HCT116 (cell line): ENCODE measurements around the gene ENOX1. TPM values are rescaled to one million over a fixed set of nuclear protein-coding genes. Genes with fewer than 3 reads are reported as not detected.

ENCODE experiments used
- ATAC-seq: fragments of 200-7000 bp; cut with Tn5 transposase; 2 replicates; pipeline ENCODE4 v1.9.1; 2020; ENCODE audit warnings: mild to moderate bottlenecking, moderate library complexity
- BruUV-seq: library from RNA; stranded (reverse); fragments of 400-500 nt; replicated peaks from 2 replicates; lab custom pipeline; 2021; lab: Mats Ljungman, UMichigan
- CTCF ChIA-PET: fragments of 300-600 bp; sonication (Branson Sonifier 250); formaldehyde crosslinking; loops from one replicate; lab custom pipeline; 2021; ENCODE audit warnings: antibody characterized with exemption; lab: Charles Lee
- POLR2A ChIA-PET: fragments of 300-600, 350-600 bp; sonication (Branson Sonifier 250); formaldehyde crosslinking; loops from one replicate; lab custom pipeline; 2021; ENCODE audit warnings: antibody characterized with exemption; lab: Charles Lee
- RAD21 ChIA-PET, 2 experiments: fragments of 300-600 bp; sonication (Branson Sonifier 250); formaldehyde crosslinking; loops; one replicate each; lab custom pipeline; 2023; ENCODE audit warnings: low total read pairs in 2 of 2; ENCODE audit not compliant: uncharacterized antibody in 2 of 2, unreplicated experiment in 2 of 2, low non-redundant PET in 1 of 2; lab: Charles Lee
- DNase-seq: peaks from one replicate; pipeline ENCODE4 v3.0.0-alpha.2; 2010; ENCODE audit warnings: low read depth, low spot score
- H2AFZ ChIP-seq: fragments of 200-600 bp; shearing (Covaris generic), sonication (generic); 2 replicates; pipeline ENCODE4 v1.6.1; 2017; ENCODE audit warnings: low read depth, mixed run types, mixed read lengths, antibody characterized with exemption, low read length; ENCODE audit not compliant: poor library complexity, severe bottlenecking
- H3K27ac ChIP-seq: 2 replicates; pipeline ENCODE4 v1.5.1; 2012; ENCODE audit warnings: low read depth, low read length
- H3K27me3 ChIP-seq: fragments of 200-600 bp; sonication (generic); 2 replicates; pipeline ENCODE4 v1.6.1; 2016; ENCODE audit warnings: mixed run types, low read length, mixed read lengths; ENCODE audit not compliant: insufficient read depth
- H3K36me3 ChIP-seq, 2 experiments: fragments of 200-500 bp in 1 of 2; fragments of 200-600 bp in 1 of 2; sonication (Bioruptor generic) in 1 of 2; sonication (generic) in 1 of 2; 2 replicates each; pipeline versions ENCODE4 v1.5.1 to v1.6.1; 2014 to 2016; ENCODE audit warnings: low read length in 2 of 2, inconsistent platforms in 1 of 2, mixed read lengths in 1 of 2, mixed run types in 1 of 2; ENCODE audit not compliant: insufficient read depth in 2 of 2, control insufficient read depth in 1 of 2
- H3K4me1 ChIP-seq, 2 experiments: fragments of 200-600 bp in 1 of 2; sonication (generic) in 1 of 2; 2 replicates each; pipeline versions ENCODE4 v1.5.1 to v1.6.1; 2012 to 2017; ENCODE audit warnings: low read length in 2 of 2, inconsistent platforms in 1 of 2, mild to moderate bottlenecking in 1 of 2, mixed read lengths in 1 of 2, mixed run types in 1 of 2, moderate library complexity in 1 of 2; ENCODE audit not compliant: insufficient read depth in 2 of 2, control insufficient read depth in 1 of 2
- H3K4me2 ChIP-seq: fragments of 200-600 bp; sonication (generic); 2 replicates; pipeline ENCODE4 v1.6.1; 2017; ENCODE audit warnings: mixed run types, low read length, mixed read lengths
- H3K4me3 ChIP-seq, 2 experiments: fragments of 200-600 bp in 1 of 2; sonication (generic) in 1 of 2; replicated peaks in 1 of 2; 2 replicates each; pipeline ENCODE4 v1.5.1; 2011 to 2016; ENCODE audit warnings: low read length in 2 of 2, control low read depth in 1 of 2, low read depth in 1 of 2, mild to moderate bottlenecking in 1 of 2, mixed read lengths in 1 of 2, mixed run types in 1 of 2
- H3K79me2 ChIP-seq: fragments of 200-600 bp; sonication (generic); 2 replicates; pipeline ENCODE4 v1.6.1; 2017; ENCODE audit warnings: mild to moderate bottlenecking, mixed run types, low read length, moderate library complexity, mixed read lengths; ENCODE audit not compliant: insufficient read depth
- H3K9ac ChIP-seq: fragments of 200-600 bp; sonication (generic); 2 replicates; pipeline ENCODE4 v1.6.1; 2016; ENCODE audit warnings: low read length, mixed read lengths
- H3K9me2 ChIP-seq: fragments of 200-600 bp; sonication (generic), shearing (Covaris generic); 2 replicates; pipeline ENCODE4 v1.6.1; 2017; ENCODE audit warnings: mixed run types, mild to moderate bottlenecking, moderate library complexity; ENCODE audit not compliant: insufficient read depth
- H3K9me3 ChIP-seq, 2 experiments: fragments of 200-500 bp in 1 of 2; fragments of 200-600 bp in 1 of 2; sonication (Bioruptor generic) in 1 of 2; sonication (generic) in 1 of 2; 2 replicates each; pipeline ENCODE4 v1.6.1; 2014 to 2017; ENCODE audit warnings: low read length in 2 of 2, mixed read lengths in 2 of 2, inconsistent platforms in 1 of 2, low read depth in 1 of 2, mild to moderate bottlenecking in 1 of 2, mixed run types in 1 of 2, moderate library complexity in 1 of 2; ENCODE audit not compliant: control insufficient read depth in 1 of 2, insufficient read depth in 1 of 2
- H4K20me1 ChIP-seq: fragments of 200-600 bp; sonication (generic), shearing (Covaris generic); 2 replicates; pipeline ENCODE4 v1.6.1; 2017; ENCODE audit warnings: mixed run types, mild to moderate bottlenecking, moderate library complexity; ENCODE audit not compliant: insufficient read depth
- ATF3 ChIP-seq: IDR thresholded peaks from 2 replicates; pipeline ENCODE4 v1.6.1; 2012
- CBX3 ChIP-seq: IDR thresholded peaks from 2 replicates; pipeline ENCODE4 v1.6.1; 2012; ENCODE audit warnings: low read depth
- CTCF ChIP-seq, 3 experiments: fragments of 200-600 bp in 1 of 3; sonication (generic) in 1 of 3; IDR thresholded peaks in 2 of 3; conservative IDR thresholded peaks in 1 of 3; 2 replicates each; pipeline ENCODE4 v1.5.1; 2012 to 2017; ENCODE audit warnings: low read depth in 2 of 3, low read length in 2 of 3, antibody characterized with exemption in 1 of 3, borderline replicate concordance in 1 of 3, control low read depth in 1 of 3, mild to moderate bottlenecking in 1 of 3, mixed read lengths in 1 of 3, mixed run types in 1 of 3, moderate library complexity in 1 of 3; ENCODE audit not compliant: insufficient read depth in 1 of 3
- EGR1 ChIP-seq: IDR thresholded peaks from 2 replicates; pipeline ENCODE4 v1.6.1; 2012; ENCODE audit warnings: low read depth
- ELF1 ChIP-seq: IDR thresholded peaks from 2 replicates; pipeline ENCODE4 v1.6.1; 2012; ENCODE audit warnings: low read depth, borderline replicate concordance
- EZH2phosphoT487 ChIP-seq: fragments of 200-600 bp; IDR thresholded peaks from 2 replicates; pipeline ENCODE4 v1.6.1; 2018; ENCODE audit warnings: antibody characterized with exemption, borderline replicate concordance
- FOSL1 ChIP-seq: IDR thresholded peaks from 2 replicates; pipeline ENCODE4 v1.6.1; 2012; ENCODE audit warnings: low read depth
- MAX ChIP-seq: IDR thresholded peaks from 2 replicates; pipeline ENCODE4 v1.6.1; 2012
- POLR2A ChIP-seq: IDR thresholded peaks from 2 replicates; pipeline ENCODE4 v1.7.0; 2011; ENCODE audit warnings: borderline replicate concordance; ENCODE audit not compliant: insufficient read depth, insufficient read length; ENCODE audit errors: extremely low read depth
- POLR2AphosphoS5 ChIP-seq: IDR thresholded peaks from 2 replicates; pipeline ENCODE4 v1.6.1; 2011; ENCODE audit warnings: mild to moderate bottlenecking, low read depth, low read length, moderate library complexity
- RAD21 ChIP-seq: IDR thresholded peaks from 2 replicates; pipeline ENCODE4 v1.6.1; 2012; ENCODE audit warnings: low read depth, mild to moderate bottlenecking
- REST ChIP-seq: IDR thresholded peaks from 2 replicates; pipeline ENCODE4 v1.6.1; 2012; ENCODE audit warnings: low read depth
- TCF7L2 ChIP-seq: IDR thresholded peaks from 2 replicates; pipeline ENCODE4 v1.7.0; 2011; ENCODE audit warnings: borderline replicate concordance, inconsistent platforms; ENCODE audit not compliant: insufficient read depth, insufficient read length; ENCODE audit errors: extremely low read depth
- ZBTB33 ChIP-seq: IDR thresholded peaks from 2 replicates; pipeline ENCODE4 v1.6.1; 2011; ENCODE audit warnings: mild to moderate bottlenecking, low read length, moderate library complexity; ENCODE audit not compliant: insufficient replicate concordance; ENCODE audit errors: extremely low read depth
- ZNF274 ChIP-seq: fragments of 200-500 bp; sonication (Bioruptor generic); IDR thresholded peaks from 2 replicates; pipeline ENCODE4 v1.6.1; 2014; ENCODE audit warnings: mild to moderate bottlenecking, low read depth, low read length, inconsistent platforms
- intact Hi-C: fragments of 100-400 bp; cut with micrococcal nuclease; formaldehyde crosslinking; loops from 2 replicates; pipeline ENCODE4 v1.10.0; 2022
- total RNA-seq: library from RNA; stranded (reverse); gene quantifications from one replicate; pipeline ENCODE4 v1.2.1, GENCODE V29; 2021; ENCODE audit not compliant: unreplicated experiment

The ENOX1 gene
- total RNA-seq, 1 experiment from 2014 or later: 4.5 TPM

GRCh38 chr13:43669101-43669500 is 117.7 kb downstream of the ENOX1 start:
- CTCF ChIA-PET: no interaction called here
- H3K27ac ChIP-seq: no peak overlapping the region
- intact Hi-C loops: no loop called here

More at GRCh38 chr13:43669101-43669500, 117.7 kb downstream of the ENOX1 start:
- no peaks in the 10 kb centered on the region for H3K9me3 ChIP-seq
- H3K27me3 ChIP-seq: 0 out of 2 replicates have a peak, but pooled peaks cover 5% of the 10 kb centered on the region
- no TSS peak for BruUV-seq
- TF ChIP-seq POLR2AphosphoS5: no peak
- TF ChIP-seq TCF7L2: no peak
- TF ChIP-seq ATF3: no peak
- no peak for TF ChIP-seq EZH2phosphoT487
- no peak for TF ChIP-seq ELF1
- TF ChIP-seq EGR1: no peak
- no peak for TF ChIP-seq ZNF274
- no peak for TF ChIP-seq MAX
- no peak for TF ChIP-seq ZBTB33
- TF ChIP-seq REST: no peak
- no peak for TF ChIP-seq POLR2A
- TF ChIP-seq RAD21: no peak
- TF ChIP-seq CBX3: no peak
- TF ChIP-seq FOSL1: no peak
- no peak for TF ChIP-seq CTCF (IDR thresholded peaks at IDR 0.05 in 2 of 3, conservative IDR thresholded peaks at IDR 0.05 in 1 of 3; ENCODE audit: borderline replicate concordance in 1 of 3, insufficient read depth in 1 of 3, low read depth in 2 of 3, low read length in 2 of 3)
- no peaks in the 10 kb centered on the region for H3K4me1 ChIP-seq
- H3K9ac ChIP-seq: no peak overlapping the region
- H2AFZ ChIP-seq: no peak overlapping the region
- no peak overlapping the region for H3K4me3 ChIP-seq
- no peak overlapping the region for H3K4me2 ChIP-seq
- no peaks in the 10 kb centered on the region for H3K79me2 ChIP-seq
- no peak for DNase-seq
- no peaks in the 10 kb centered on the region for H3K9me2 ChIP-seq
- ChIA-PET RAD21 (no interaction called here), POLR2A (no interaction called here)
- H4K20me1 ChIP-seq: no peaks in the 10 kb centered on the region
- no peaks in the 10 kb centered on the region for H3K36me3 ChIP-seq
- no peak for ATAC-seq
